SH-SY5Y (cell line): ENCODE data around the gene TRMT11.

Experiments used
- GATA2 ChIP-seq: IDR thresholded peaks from 2 replicates; pipeline ENCODE4 v1.6.1; 2011; ENCODE audit warnings: mild to moderate bottlenecking, low read depth, low read length
- GATA3 ChIP-seq: IDR thresholded peaks from 2 replicates; pipeline ENCODE4 v1.6.1; 2011; ENCODE audit warnings: low read depth, mild to moderate bottlenecking, low read length, moderate library complexity

- no peak for TF ChIP-seq GATA3
- TF ChIP-seq GATA2: no peak
Observed at GRCh38 chr6:125974214-125974866, 12.0 kb upstream of the TRMT11 start.
